Stimulated activated CD4-positive, alpha-beta T cell treated with anti-CD3 and anti-CD28 coated beads, Interleukin-12 subunit alpha, Interleukin-12 subunit beta, amount 100 ng/mL, for 48 hours (primary cell): ENCODE results near the gene NFIB.

ENCODE experiments used
- DNase-seq, 3 donors: peaks; one replicate each; pipeline ENCODE4 v3.0.0-alpha.2; 2020; ENCODE audit warnings: low read depth in 2 of 3, low spot score in 1 of 3

NFIB gene

GRCh38 chr9:14307989-14308852 is 5.7 kb downstream of the NFIB start:
- no peak for DNase-seq

GRCh38 chr9:14306672-14307660 is 7.0 kb downstream of the NFIB start:
- DNase-seq, result no peak

- DNase-seq, result no peak
Measured at GRCh38 chr9:14306188-14306587, 7.8 kb downstream of the NFIB start.

GRCh38 chr9:14304259-14304658 is 9.7 kb downstream of the NFIB start:
- no peak for DNase-seq

GRCh38 chr9:14303521-14303920 is 10.4 kb downstream of the NFIB start:
- no peak for DNase-seq

- no peak for DNase-seq
Measured at GRCh38 chr9:14303100-14303499, 10.8 kb downstream of the NFIB start.

GRCh38 chr9:14302405-14302804 is 11.5 kb downstream of the NFIB start:
- DNase-seq, result no peak

GRCh38 chr9:14301583-14302021 is 12.3 kb downstream of the NFIB start:
- no peak for DNase-seq

GRCh38 chr9:14301006-14301405 is 12.9 kb downstream of the NFIB start:
- DNase-seq, result no peak

- no peak for DNase-seq
Measured at GRCh38 chr9:14300588-14300987, 13.4 kb downstream of the NFIB start.

GRCh38 chr9:14300040-14300439 is 13.9 kb downstream of the NFIB start:
- no peak for DNase-seq

- no peak for DNase-seq
Measured at GRCh38 chr9:14298601-14299022, 15.3 kb downstream of the NFIB start.

- DNase-seq, result no peak
Measured at GRCh38 chr9:14296495-14297113, 17.3 kb downstream of the NFIB start.

GRCh38 chr9:14294659-14295058 is 19.3 kb downstream of the NFIB start:
- DNase-seq, result no peak

GRCh38 chr9:14293801-14294200 is 20.1 kb downstream of the NFIB start:
- no peak for DNase-seq

GRCh38 chr9:14292181-14292739 is 21.7 kb downstream of the NFIB start:
- DNase-seq, result no peak

- DNase-seq, result no peak
Measured at GRCh38 chr9:14289916-14290315, 24.0 kb downstream of the NFIB start.

- no peak for DNase-seq
Measured at GRCh38 chr9:14288433-14288832, 25.5 kb downstream of the NFIB start.

- DNase-seq, result no peak
Measured at GRCh38 chr9:14286121-14286520, 27.8 kb downstream of the NFIB start.

GRCh38 chr9:14283276-14283675 is 30.7 kb downstream of the NFIB start:
- no peak for DNase-seq

- DNase-seq, result no peak
Measured at GRCh38 chr9:14281876-14282275, 32.1 kb downstream of the NFIB start.
